Neuronal stem cell (in vitro differentiated cells): ENCODE data around the gene PDGFB.

Experiments used
- DNase-seq: peaks from one replicate; pipeline ENCODE4 v3.0.0-alpha.2; 2013; ENCODE audit warnings: low spot score
- H2AFZ ChIP-seq: one replicate; pipeline ENCODE4 v1.6.1; 2013; ENCODE audit warnings: mild to moderate bottlenecking, low read length, inconsistent platforms
- H2AK5ac ChIP-seq: 2 replicates; pipeline ENCODE4 v1.6.1; 2013; ENCODE audit warnings: low read depth, mild to moderate bottlenecking, inconsistent platforms, low read length, moderate library complexity, mixed read lengths
- H2BK120ac ChIP-seq: 2 replicates; pipeline ENCODE4 v1.6.1; 2013; ENCODE audit warnings: low read depth, mild to moderate bottlenecking, inconsistent platforms, low read length, moderate library complexity, mixed read lengths
- H2BK12ac ChIP-seq: one replicate; pipeline ENCODE4 v1.6.1; 2013; ENCODE audit warnings: low read length, inconsistent platforms
- H2BK15ac ChIP-seq: 2 replicates; pipeline ENCODE4 v1.6.1; 2013; ENCODE audit warnings: mild to moderate bottlenecking, low read length, inconsistent platforms, mixed read lengths
- H2BK5ac ChIP-seq: one replicate; pipeline ENCODE4 v1.6.1; 2013; ENCODE audit warnings: inconsistent platforms, mild to moderate bottlenecking, low read length, moderate library complexity
- H3K14ac ChIP-seq: one replicate; pipeline ENCODE4 v1.6.1; 2013; ENCODE audit warnings: low read length, inconsistent platforms
- H3K18ac ChIP-seq: 2 replicates; pipeline ENCODE4 v1.6.1; 2013; ENCODE audit warnings: low read length, inconsistent platforms
- H3K23ac ChIP-seq: 2 replicates; pipeline ENCODE4 v1.6.1; 2013; ENCODE audit warnings: low read depth, mild to moderate bottlenecking, mixed read lengths, low read length, inconsistent platforms; ENCODE audit not compliant: poor library complexity
- H3K27ac ChIP-seq: replicated peaks from 3 replicates; pipeline ENCODE4 v1.5.1; 2013; ENCODE audit warnings: low read length, inconsistent platforms
- H3K27me3 ChIP-seq, 3 experiments: 2 replicates each; pipeline ENCODE4 v1.6.1; 2013; ENCODE audit warnings: low read length in 3 of 3, mild to moderate bottlenecking in 2 of 3, inconsistent platforms in 1 of 3, low read depth in 1 of 3, mixed read lengths in 1 of 3, moderate library complexity in 1 of 3; ENCODE audit not compliant: control insufficient read depth in 3 of 3, insufficient read depth in 3 of 3
- H3K36me3 ChIP-seq, 2 donors: replicated peaks in 1 of 2; 2 replicates each; pipeline ENCODE4 v1.6.1; 2013; ENCODE audit warnings: low read length in 2 of 2; ENCODE audit not compliant: control insufficient read depth in 2 of 2, insufficient read depth in 2 of 2
- H3K4ac ChIP-seq: 2 replicates; pipeline ENCODE4 v1.6.1; 2013; ENCODE audit warnings: inconsistent platforms, mild to moderate bottlenecking, low read length, moderate library complexity
- H3K4me1 ChIP-seq, 2 donors: 1 replicate in 1 of 2; 2 replicates in 1 of 2; pipeline ENCODE4 v1.6.1; 2013; ENCODE audit warnings: low read length in 2 of 2, low read depth in 1 of 2; ENCODE audit not compliant: control insufficient read depth in 2 of 2, insufficient read depth in 1 of 2
- H3K4me2 ChIP-seq: one replicate; pipeline ENCODE4 v1.6.1; 2013; ENCODE audit warnings: mild to moderate bottlenecking, low read length, inconsistent platforms; ENCODE audit not compliant: insufficient read depth, poor library complexity, severe bottlenecking
- H3K4me3 ChIP-seq, 2 donors: 2 replicates each; pipeline ENCODE4 v1.5.1; 2013; ENCODE audit warnings: low read length in 2 of 2, mild to moderate bottlenecking in 2 of 2, inconsistent platforms in 1 of 2, moderate library complexity in 1 of 2
- H3K79me1 ChIP-seq: one replicate; pipeline ENCODE4 v1.6.1; 2013; ENCODE audit warnings: low read depth, mild to moderate bottlenecking, inconsistent platforms, low read length, moderate library complexity
- H3K9ac ChIP-seq: one replicate; pipeline ENCODE4 v1.6.1; 2013; ENCODE audit warnings: mild to moderate bottlenecking, low read depth, low read length, inconsistent platforms; ENCODE audit not compliant: poor library complexity
- H3K9me3 ChIP-seq, 2 donors: replicated peaks in 1 of 2; 2 replicates each; pipeline versions ENCODE3 to v1.6.1; 2013; ENCODE audit warnings: low read length in 2 of 2, mild to moderate bottlenecking in 2 of 2, inconsistent platforms in 1 of 2, low read depth in 1 of 2, mixed read lengths in 1 of 2, moderate library complexity in 1 of 2; ENCODE audit not compliant: control insufficient read depth in 2 of 2, insufficient read depth in 1 of 2
- H4K8ac ChIP-seq: one replicate; pipeline ENCODE4 v1.6.1; 2013; ENCODE audit warnings: low read depth, mild to moderate bottlenecking, inconsistent platforms, low read length, moderate library complexity
- H4K91ac ChIP-seq: one replicate; pipeline ENCODE4 v1.6.1; 2013; ENCODE audit warnings: low read length, low read depth, mild to moderate bottlenecking, inconsistent platforms; ENCODE audit not compliant: poor library complexity
- WGBS, 2 donors: extraction: QIAGEN DNeasy Blood & Tissue Kit; methylation state at CpG; one replicate each; pipeline ENCODE4 v1.1.7; 2013; ENCODE audit warnings: missing lambda C conversion rate in 2 of 2, mixed read lengths in 1 of 2; ENCODE audit not compliant: insufficient read length in 2 of 2, insufficient replicate concordance in 1 of 2; ENCODE audit errors: extremely low coverage in 2 of 2; 5-methylcytosine and 5-hydroxymethylcytosine counted together

PDGFB gene

GRCh38 chr22:39220890-39221850 is 23.6 kb downstream of the PDGFB start:
- no peak overlapping the region for H2BK12ac ChIP-seq
- no peak overlapping the region for H3K4me3 ChIP-seq
- H2BK15ac ChIP-seq = peak overlapping the region; percentile 71
- no peak overlapping the region for H3K9ac ChIP-seq
- no peak overlapping the region for H3K4me2 ChIP-seq
- no peak overlapping the region for H3K23ac ChIP-seq
- H3K18ac ChIP-seq = no peak overlapping the region
- no peak overlapping the region for H4K8ac ChIP-seq
- no peak overlapping the region for H3K14ac ChIP-seq
- H2BK120ac ChIP-seq = no peak overlapping the region
- H4K91ac ChIP-seq = no peak overlapping the region
- DNase-seq = no peak
- WGBS, 2 donors = no CpG with 5 or more reads among the region's 9 CpGs
- no peak overlapping the region for H3K27ac ChIP-seq
- no peak overlapping the region for H2AFZ ChIP-seq
- H2BK5ac ChIP-seq = no peak overlapping the region
- H3K4me1 ChIP-seq = peaks cover 7 to 11% of the 10 kb centered on the region in 2 donors
- H3K4ac ChIP-seq = no peak overlapping the region
- H2AK5ac ChIP-seq = no peak overlapping the region
- no peaks in the 10 kb centered on the region for H3K79me1 ChIP-seq
- H3K27me3 ChIP-seq = no peaks in the 10 kb centered on the region
- H3K36me3 ChIP-seq = peaks cover 0 to 37% of the 10 kb centered on the region in 2 donors
- no peaks in the 10 kb centered on the region for H3K9me3 ChIP-seq

- H3K27ac ChIP-seq = no peak overlapping the region
- peaks cover 9 to 11% of the 10 kb centered on the region in 2 donors for H3K4me1 ChIP-seq
- no peak overlapping the region for H4K91ac ChIP-seq
- no peak overlapping the region for H3K4me2 ChIP-seq
- no peak overlapping the region for H4K8ac ChIP-seq
- no peak overlapping the region for H2AFZ ChIP-seq
- WGBS, 2 donors = no CpG with 5 or more reads among the region's 8 CpGs
- no peak for DNase-seq
- H3K9ac ChIP-seq = no peak overlapping the region
- no peak overlapping the region for H3K18ac ChIP-seq
- no peak overlapping the region for H2BK120ac ChIP-seq
- no peak overlapping the region for H2AK5ac ChIP-seq
- no peak overlapping the region for H3K14ac ChIP-seq
- H3K23ac ChIP-seq = no peak overlapping the region
- H2BK5ac ChIP-seq = no peak overlapping the region
- no peak overlapping the region for H3K4me3 ChIP-seq
- no peak overlapping the region for H2BK15ac ChIP-seq
- H3K9me3 ChIP-seq = no peaks in the 10 kb centered on the region
- H3K27me3 ChIP-seq = no peaks in the 10 kb centered on the region
- H3K4ac ChIP-seq = no peak overlapping the region
- H2BK12ac ChIP-seq = no peak overlapping the region
- H3K79me1 ChIP-seq = no peaks in the 10 kb centered on the region
- H3K36me3 ChIP-seq = peaks cover 0 to 30% of the 10 kb centered on the region in 2 donors
These were observed 24.3 kb downstream of the PDGFB start for GRCh38 chr22:39220450-39220849.

GRCh38 chr22:39219071-39220039 is 25.4 kb downstream of the PDGFB start:
- Histone ChIP-seq H3K4me2 (no peak overlapping the region), H3K36me3 (peaks cover 0 to 19% of the 10 kb centered on the region in 2 donors), H3K4me3 (no peak overlapping the region), H3K14ac (no peak overlapping the region), H3K79me1 (no peaks in the 10 kb centered on the region), H2BK120ac (no peak overlapping the region), H2BK12ac (no peak overlapping the region), H4K91ac (no peak overlapping the region), H2AFZ (peak overlapping the region; percentile 50), H3K23ac (no peak overlapping the region), H2BK15ac (no peak overlapping the region), H3K9ac (no peak overlapping the region), H3K4me1 (peaks cover 13 to 19% of the 10 kb centered on the region in 2 donors), H3K4ac (no peak overlapping the region), H3K27ac (no peak overlapping the region), H3K27me3 (no peaks in the 10 kb centered on the region), H3K18ac (no peak overlapping the region), H3K9me3 (no peaks in the 10 kb centered on the region), H4K8ac (no peak overlapping the region), H2AK5ac (peak overlapping the region; percentile 72), H2BK5ac (no peak overlapping the region)
- WGBS, 2 donors = no CpG with 5 or more reads among the region's 16 CpGs
- no peak for DNase-seq
